ENCODE measurements around the gene EHMT1. TPM values are rescaled to one million over a fixed set of nuclear protein-coding genes. Genes with fewer than 3 reads are reported as not detected.
"Not testable (repeated sequence)": the region's sequence is repeated elsewhere in the genome, so short reads cannot be mapped to it uniquely, and the experiment has no call there.

Gene EHMT1
- total RNA-seq, 2 donors from 2014 or later, result 56.2 to 59.6 TPM

GRCh38 chr9:137703842-137704508 lies 85.2 kb downstream of the EHMT1 start:
- DNase-seq (ENCODE audit: low spot score), result no peak
- intact Hi-C loops (cut with DNase I), result no loop called here

DNA sequence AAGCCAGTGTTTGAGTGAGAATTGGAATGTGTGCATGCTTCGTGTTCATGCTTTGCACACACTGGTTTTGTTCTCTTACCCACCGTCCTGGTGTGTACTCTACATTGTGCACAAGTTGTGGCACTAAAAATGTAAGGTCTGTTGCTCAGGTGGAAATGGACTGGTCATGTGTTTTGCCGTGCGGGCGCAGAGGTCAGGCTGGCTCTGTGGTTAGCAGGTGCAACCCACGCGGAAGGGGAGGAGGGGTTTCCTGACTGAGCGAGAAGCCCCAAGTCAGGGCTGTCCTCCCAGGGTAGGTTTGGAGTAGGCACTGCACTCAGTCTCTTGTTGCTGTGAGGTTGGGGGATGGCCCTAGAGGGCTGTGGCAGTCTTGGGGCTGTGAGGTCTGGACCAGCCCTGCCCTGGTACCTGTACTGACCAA lies 86.6 kb downstream of the EHMT1 start:
- intact Hi-C loops (cut with DNase I), result no loop called here
- DNase-seq (ENCODE audit: low spot score), result no peak

- intact Hi-C loops (cut with DNase I), result no loop called here
- DNase-seq (ENCODE audit: low spot score), result no peak
Observed at GRCh38 chr9:137705906-137706305, 87.1 kb downstream of the EHMT1 start.

DNA sequence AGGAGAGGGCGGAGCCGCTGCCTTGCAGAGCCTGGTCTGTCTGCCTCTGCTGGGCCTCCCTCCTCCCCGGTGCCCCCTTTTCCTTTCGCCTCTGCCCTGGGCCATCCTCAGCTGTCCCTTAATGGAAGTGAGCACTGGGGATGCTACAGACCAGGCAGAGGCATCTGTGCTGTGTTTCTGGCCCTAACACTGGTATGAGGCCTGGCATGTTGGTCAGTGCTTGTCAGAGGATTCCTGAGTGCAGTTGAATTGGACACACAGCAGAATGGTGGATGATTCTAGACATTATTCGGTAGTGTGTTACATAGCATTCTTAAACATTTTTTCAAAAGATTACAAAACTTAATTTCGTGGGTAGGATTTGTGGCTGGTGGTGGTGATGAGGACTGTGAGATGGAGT lies 88.6 kb downstream of the EHMT1 start:
- DNase-seq (ENCODE audit: low spot score), result no peak
- intact Hi-C loops (cut with DNase I), result no loop called here

GRCh38 chr9:137708590-137709284 lies 89.9 kb downstream of the EHMT1 start:
- intact Hi-C loops (cut with DNase I), result no loop called here
- no peak for DNase-seq (ENCODE audit: low spot score)

DNA sequence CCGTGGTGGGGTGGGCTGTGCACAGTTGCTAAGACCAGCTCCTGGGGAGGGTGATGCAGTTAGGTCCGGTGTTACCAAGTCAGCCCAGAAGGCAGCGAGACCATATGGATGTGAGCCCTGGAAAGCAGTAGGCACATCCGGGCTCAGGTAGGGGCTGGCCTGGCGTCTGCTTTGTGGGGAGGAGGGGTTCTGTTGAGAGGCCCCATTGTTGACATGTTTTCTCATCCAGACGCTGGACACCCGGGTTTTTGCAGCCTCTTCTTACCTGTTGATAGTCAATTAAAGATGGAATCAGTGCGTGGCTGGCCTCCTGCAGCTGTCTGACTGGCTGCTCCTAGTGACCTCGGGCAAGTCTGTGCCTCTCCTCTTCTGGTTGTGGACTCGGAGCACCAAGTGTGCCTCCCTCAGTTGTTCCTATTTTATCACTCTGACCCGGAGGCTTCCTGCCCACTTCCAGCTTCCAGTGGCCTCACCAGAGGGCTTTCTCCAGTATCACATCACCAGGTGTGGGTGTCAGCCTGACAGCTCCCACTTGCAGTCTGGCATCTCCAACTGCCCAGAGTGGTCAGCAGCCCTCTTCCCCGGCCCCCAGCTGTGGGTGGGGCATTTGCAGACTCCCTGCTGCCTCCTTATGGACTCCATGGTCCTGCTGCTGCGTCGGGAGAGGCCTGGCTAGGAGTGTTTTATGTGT lies 90.8 kb downstream of the EHMT1 start:
- DNase-seq (ENCODE audit: low spot score), result no peak
- intact Hi-C loops (cut with DNase I), result no loop called here

- intact Hi-C loops (cut with DNase I), result no loop called here
- DNase-seq (ENCODE audit: low spot score), result no peak
Observed at GRCh38 chr9:137710704-137711103, 91.9 kb downstream of the EHMT1 start.

DNA sequence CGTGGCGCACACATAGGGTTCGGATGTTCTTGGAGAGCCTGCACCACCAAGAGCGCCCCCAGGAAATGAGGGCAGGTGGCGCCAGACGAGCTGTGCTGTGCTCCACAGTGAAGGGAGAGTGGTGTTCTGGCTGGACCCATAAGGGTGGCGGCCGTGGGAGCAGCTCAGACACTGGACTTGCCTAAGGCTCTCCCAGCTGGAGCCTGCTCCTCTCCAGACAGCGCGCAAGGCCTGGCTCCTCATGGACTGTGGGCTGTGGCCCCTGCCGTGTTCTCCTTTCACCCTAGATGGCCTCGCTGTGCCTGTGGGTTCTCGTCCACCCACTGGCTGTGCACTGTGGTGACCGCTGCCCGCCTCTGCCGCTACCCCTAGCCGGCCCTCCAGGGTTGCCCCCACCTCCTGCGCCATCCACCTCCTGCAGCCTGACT lies 92.9 kb downstream of the EHMT1 start:
- intact Hi-C loops (cut with DNase I), result no loop called here
- no peak for DNase-seq (ENCODE audit: low spot score)

DNA sequence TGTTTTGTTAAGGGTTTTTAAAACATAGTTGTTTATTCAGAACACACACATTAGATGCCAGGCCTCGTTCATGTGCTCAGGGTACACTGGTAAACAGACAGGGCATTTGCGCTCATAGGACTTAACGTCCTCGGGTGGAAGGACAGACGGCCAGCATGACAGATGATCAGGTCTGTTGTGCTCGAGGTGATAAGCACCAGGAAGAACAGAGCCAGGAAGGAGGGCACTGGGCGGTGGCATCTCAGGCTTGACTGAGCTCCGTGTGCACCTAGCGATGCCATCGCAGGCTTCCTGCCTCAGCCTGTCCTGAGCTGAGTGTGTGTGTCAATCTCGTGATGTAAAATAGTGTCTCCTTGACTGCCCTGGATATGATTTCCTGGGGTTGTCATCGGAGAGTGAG lies 96.5 kb downstream of the EHMT1 start:
- DNase-seq (ENCODE audit: low spot score), result no peak
- intact Hi-C loops (cut with DNase I), result no loop called here

GRCh38 chr9:137715866-137716693 lies 97.3 kb downstream of the EHMT1 start:
- DNase-seq (ENCODE audit: low spot score); intact Hi-C loops (cut with DNase I): not testable (repeated sequence)

GRCh38 chr9:137716694-137717287 lies 98.0 kb downstream of the EHMT1 start:
- DNase-seq (ENCODE audit: low spot score), result no peak
- intact Hi-C loops (cut with DNase I), result no loop called here

GRCh38 chr9:137717776-137718327 lies 99.0 kb downstream of the EHMT1 start:
- no peak for DNase-seq (ENCODE audit: low spot score)
- intact Hi-C loops (cut with DNase I), result no loop called here

GRCh38 chr9:137719194-137719593 lies 100.4 kb downstream of the EHMT1 start:
- no peak for DNase-seq (ENCODE audit: low spot score)
- intact Hi-C loops (cut with DNase I), result no loop called here

DNA sequence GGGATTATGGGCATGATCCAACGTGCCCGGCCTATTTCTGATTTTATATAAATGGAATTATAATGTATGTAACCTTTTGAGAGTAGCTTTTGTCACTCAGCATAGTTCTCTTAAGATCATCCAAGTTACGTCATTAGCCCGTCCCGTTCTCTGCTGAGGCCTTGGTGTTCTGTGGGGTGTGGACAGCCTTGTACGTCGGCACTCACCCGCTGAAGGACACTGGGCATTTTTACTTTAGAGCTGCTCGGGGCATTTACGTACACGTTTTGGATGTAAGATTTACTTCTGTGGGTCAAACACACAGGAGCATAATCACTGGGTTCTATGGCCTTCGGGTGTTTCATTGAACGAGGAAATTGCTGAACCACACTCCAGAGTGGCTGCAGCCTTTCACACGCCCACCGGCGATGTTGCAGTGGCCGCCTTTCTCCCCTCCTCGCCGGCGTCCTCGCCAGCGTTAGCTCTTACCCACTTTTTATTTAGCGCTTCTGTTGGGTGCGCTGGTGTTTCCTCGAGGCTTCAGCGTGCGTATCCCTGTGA lies 101.8 kb downstream of the EHMT1 start:
- intact Hi-C loops (cut with DNase I), result no loop called here
- DNase-seq (ENCODE audit: low spot score), result no peak

DNA sequence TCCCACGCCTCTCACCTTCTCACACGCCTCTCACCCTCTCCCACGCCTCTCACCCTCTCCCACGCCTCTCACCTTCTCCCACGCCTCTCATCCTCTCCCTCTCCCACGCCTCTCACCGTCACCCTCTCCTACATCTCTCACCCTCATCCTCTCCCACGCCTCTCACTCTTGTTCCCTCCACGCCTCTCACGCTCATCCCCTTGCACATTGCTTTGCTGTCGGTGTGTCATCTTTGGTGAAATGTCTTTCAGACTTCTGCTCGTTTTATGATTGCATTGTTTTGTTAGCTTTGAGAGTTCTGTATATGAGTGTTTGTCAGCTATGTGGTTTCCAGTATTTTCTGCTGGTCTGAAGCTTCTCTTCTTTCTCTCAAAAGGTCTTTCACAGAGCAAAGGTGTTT lies 102.7 kb downstream of the EHMT1 start:
- DNase-seq (ENCODE audit: low spot score), result no peak
- intact Hi-C loops (cut with DNase I), result no loop called here

DNA sequence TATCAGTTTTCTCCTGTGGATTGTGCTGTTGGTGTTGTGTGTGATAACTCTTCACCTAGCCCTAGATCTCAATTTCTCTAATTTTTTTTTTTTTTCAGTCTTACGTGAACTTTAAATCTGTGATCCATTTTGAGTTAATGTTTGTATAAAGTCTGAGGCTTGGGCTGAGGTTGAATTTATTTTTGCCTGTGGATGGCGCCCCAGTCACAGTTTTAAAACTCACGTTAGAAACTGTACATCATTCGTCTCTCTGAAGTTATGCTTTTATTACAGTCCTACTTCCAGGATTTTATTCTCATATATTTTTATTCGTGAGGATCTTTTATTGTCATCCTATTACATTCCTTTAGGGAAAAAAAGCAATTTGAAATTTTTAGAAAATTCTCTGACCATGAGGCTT lies 103.1 kb downstream of the EHMT1 start:
- DNase-seq (ENCODE audit: low spot score), result no peak
- intact Hi-C loops (cut with DNase I), result no loop called here

- no peak for DNase-seq (ENCODE audit: low spot score)
- intact Hi-C loops (cut with DNase I), result no loop called here
Observed at GRCh38 chr9:137722481-137722880, 103.7 kb downstream of the EHMT1 start.

- DNase-seq (ENCODE audit: low spot score); intact Hi-C loops (cut with DNase I): not testable (repeated sequence)
Observed at GRCh38 chr9:137723356-137723755, 104.6 kb downstream of the EHMT1 start.
